ENCODE measurements around the gene TLR9.
"Not testable (repeated sequence)": the region's sequence is repeated elsewhere in the genome, so short reads cannot be mapped to it uniquely, and the experiment has no call there.

Gene TLR9

DNA sequence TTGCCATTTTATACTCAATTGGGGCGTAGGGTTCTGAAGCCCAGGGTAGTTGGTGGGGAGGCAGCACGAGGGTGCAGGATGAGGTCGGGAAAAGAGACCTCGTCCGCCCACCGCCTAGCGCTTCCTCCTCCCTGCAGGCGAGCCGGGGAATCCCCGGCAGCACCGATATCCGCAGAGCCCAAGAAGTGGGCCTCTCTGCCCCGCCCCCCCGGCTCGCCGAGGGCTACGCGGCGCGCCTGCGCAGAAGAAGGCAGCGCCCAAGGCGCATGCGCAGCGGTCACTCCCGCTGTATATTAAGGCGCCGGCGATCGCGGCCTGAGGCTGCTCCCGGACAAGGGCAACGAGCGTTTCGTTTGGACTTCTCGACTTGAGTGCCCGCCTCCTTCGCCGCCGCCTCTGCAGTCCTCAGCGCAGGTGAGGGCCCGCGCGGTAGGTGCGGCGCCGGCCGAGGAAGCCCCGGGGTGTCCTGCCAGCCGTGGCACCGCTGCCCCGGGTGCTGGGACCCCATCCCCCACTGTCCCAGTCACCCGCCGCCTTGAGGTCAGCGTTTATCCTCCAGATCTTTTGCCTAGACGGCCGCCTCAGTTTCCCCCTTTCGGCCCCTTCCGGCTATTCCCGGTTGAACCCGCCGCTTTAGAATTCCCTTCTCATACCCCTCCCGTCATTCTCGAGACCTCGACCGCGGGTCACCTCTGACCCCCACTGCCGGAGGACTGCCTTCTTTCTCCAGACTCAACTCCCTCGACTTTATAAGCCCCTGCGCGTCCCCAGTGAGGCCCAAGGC, 27.4 kb downstream of the TLR9 start, which contains the start of gene ALAS1:
ALAS1 (plus strand) TSS at position 319 of the 784 bp plus-strand sequence. CDS start 1,082 bp downstream, outside the sequence.
- in situ Hi-C loops (cut with MboI; ENCODE audit: low sequenced_read_pairs): no loop called here

GRCh38 chr3:52197499-52197841, 28.0 kb downstream of the TLR9 start:
- in situ Hi-C loops (cut with MboI; ENCODE audit: low sequenced_read_pairs): no loop called here

- in situ Hi-C loops (cut with MboI; ENCODE audit: low sequenced_read_pairs): no loop called here
Measured at GRCh38 chr3:52196977-52197376, 28.5 kb downstream of the TLR9 start.

- in situ Hi-C loops (cut with MboI; ENCODE audit: low sequenced_read_pairs): no loop called here
Measured at GRCh38 chr3:52195823-52196331, 29.6 kb downstream of the TLR9 start.

DNA sequence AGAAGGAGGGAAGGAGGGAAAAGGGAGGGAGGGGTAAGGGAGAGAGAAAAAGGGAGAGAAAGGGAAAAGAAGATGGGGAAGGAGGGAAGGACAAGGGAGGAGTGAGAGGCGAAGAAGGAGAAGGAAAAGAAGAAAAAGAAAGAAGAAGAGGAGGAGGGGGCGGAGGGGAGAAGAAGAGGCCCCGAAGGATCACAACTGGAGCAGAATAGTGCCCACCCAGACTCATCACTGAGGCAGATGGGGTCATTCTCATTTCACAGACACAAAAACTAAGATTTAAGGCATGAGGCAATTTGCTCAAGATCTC, 30.2 kb downstream of the TLR9 start:
- in situ Hi-C loops (cut with MboI; ENCODE audit: low sequenced_read_pairs): no loop called here

DNA sequence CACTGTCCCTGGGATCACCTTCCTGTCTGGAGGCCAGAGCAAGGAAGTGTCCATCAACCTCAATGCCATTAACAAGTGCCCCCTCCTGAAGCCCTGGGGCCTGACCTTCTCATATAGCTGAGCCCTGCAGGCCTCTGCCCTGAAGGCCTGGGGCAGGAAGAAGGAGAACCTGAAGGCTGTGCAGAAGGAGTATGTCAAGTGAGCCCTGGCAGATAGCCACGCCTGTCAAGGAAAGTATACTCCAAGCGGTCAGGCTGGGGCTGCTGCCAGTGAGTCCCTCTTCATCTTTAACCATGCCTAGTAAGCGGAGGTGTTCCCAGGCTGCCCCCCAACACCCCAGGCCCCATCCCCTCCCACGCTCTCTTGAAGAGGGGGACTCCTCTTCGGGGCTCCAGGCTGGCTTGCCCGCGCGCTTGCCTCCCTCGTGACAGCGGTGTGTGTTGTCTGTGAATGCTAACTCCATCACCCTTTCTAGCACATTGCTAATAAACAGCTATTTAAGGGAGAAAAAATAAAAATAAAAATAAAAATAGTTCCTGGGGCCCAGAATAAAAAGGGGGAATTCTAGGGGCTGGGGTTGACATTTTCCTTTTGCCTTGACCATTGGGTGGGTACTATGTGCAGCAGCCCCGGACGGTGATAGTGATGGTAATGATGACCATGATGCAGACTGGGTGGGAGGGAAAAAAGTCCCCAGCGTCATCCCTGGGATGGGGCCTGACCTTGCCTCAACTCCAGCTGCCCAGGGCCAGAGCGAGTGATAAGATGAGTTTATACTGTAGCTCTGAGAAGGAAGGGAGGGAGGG, 30.8 kb downstream of the TLR9 start:
- in situ Hi-C loops (cut with MboI; ENCODE audit: low sequenced_read_pairs): no loop called here

GRCh38 chr3:52193065-52193464, 32.4 kb downstream of the TLR9 start:
- in situ Hi-C loops (cut with MboI; ENCODE audit: low sequenced_read_pairs): no loop called here

DNA sequence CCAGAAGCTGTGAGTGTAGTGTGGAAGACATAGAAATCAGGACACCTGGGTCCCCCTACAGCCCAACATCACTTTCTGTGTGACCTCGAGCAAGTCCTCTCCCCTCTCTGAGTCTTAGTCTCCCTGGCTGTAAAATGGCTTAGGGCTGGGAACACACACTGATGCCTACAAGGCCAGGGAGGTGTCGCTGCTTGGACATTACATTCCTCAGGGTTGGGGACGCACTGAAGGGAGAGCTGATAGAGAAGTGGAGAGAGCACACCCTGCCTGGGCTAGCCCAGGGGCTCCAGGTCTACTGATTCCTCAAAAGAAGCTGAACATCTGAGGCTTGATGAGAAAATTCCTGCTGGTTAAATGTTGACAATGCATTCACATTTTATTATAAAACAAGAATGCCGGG, 33.8 kb downstream of the TLR9 start:
- in situ Hi-C loops (cut with MboI; ENCODE audit: low sequenced_read_pairs): no loop called here

- in situ Hi-C loops (cut with MboI; ENCODE audit: low sequenced_read_pairs): no loop called here
Measured at GRCh38 chr3:52190294-52191074, 35.0 kb downstream of the TLR9 start.

DNA sequence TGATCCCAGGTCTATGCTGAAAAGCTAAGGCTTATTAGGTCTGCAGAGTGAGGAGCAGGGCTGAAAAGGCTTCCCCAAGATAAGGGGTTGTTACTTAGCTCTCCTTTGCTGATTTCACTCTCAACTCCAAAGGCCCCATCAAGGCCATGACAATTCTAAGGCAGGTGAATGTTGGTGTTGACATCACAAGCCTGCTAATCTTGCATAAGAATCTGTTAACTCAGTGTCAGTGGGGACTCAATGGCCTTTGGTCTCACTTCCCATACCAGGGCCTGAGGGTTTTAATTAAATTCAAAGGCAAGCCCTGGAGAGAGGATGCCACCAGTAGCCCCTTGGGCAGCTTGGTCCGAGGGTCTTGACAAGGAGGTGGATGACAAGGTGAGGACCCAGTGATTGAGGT, 36.9 kb downstream of the TLR9 start:
- in situ Hi-C loops (cut with MboI; ENCODE audit: low sequenced_read_pairs): no loop called here

DNA sequence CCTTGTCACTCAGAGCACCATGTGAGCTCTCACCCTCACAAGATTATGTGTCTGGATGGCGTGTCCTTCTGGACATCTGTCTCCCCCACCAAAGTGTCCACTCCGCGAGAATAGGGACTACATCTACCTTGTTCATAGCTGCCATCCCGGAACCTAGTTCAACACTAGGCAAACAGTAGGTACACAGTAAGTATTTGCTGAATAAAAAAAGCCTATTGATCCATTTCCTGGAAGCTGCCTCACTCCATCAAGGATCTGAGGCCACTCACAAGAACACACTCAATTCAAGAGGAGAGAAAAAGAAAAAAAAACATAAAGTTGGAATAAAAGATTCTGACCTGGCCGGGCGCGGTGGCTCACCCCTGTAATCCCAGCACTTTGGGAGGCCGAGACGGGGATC, 38.7 kb downstream of the TLR9 start:
- in situ Hi-C loops (cut with MboI; ENCODE audit: low sequenced_read_pairs): no loop called here

DNA sequence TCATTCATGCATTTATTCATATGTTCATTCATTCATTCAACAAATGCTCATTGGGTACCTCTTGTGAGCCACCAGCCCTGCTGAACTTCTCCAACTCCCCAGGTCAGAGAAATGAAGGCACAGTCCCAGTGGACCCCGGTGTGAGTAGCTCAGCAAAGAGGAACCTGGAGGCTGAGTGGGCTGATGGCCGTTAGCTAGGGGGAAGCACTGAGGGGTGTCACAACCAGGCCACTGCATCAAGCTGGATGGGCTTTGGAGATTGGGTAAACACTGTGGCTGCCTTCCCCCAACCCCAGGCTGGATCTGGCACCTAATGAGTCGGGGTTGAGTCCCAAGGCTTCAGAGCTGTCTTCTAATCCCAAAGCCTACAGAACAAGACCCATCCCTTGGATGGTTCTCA, 39.6 kb downstream of the TLR9 start:
- in situ Hi-C loops (cut with MboI; ENCODE audit: low sequenced_read_pairs): no loop called here

DNA sequence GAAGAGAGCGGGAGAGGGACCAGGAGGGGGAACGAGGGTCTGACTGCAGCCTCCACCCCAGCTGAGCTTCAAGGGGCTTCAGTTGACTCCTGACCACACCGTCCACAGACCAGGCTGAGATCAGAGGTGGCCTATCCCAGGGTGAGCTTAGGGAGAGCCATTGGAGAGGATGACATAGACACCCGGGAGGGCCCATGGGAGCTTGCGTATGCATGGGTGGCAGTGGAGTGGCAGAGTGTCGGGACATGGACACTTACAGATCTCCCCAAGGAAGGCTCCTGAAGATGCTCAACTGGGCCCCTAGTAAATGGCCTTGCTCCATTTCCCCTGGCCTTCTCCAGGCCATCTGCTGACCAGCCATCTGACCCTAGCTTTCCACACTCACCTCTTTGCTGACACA, 40.1 kb downstream of the TLR9 start:
- in situ Hi-C loops (cut with MboI; ENCODE audit: low sequenced_read_pairs): no loop called here

GRCh38 chr3:52184690-52185089, 40.8 kb downstream of the TLR9 start:
- in situ Hi-C loops (cut with MboI; ENCODE audit: low sequenced_read_pairs): no loop called here

DNA sequence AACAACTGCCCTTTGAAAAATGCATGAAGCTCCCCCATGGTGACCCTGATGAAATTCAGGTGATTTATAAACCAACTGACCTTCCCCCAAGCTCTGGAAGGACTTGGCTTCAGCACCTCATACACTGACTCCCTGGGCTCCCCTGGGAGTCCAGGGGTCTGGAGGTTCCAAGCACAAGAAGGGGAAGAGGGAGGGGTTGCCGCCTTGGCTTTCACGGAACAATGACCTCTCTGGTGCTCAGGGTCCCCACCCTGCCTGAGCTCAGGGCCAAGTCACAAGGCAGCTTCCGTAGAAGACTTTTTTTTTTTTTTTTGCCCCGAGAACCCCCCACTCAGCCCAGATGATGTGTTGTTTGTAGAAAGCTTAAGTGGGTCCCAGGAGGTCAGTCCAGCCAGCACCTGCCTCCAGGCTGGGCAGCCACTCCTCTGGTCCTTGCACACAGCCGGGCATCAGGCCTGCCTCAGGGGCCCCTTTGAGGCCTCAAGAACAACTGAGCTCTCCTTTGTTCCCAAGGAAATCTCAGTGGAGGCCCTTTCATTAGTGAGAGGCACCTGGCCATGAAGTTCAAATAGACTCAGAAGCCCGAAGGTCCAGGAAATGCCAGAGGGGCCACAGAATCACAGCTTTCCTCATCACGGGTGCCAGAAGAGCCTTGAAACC, 41.5 kb downstream of the TLR9 start:
- in situ Hi-C loops (cut with MboI; ENCODE audit: low sequenced_read_pairs): no loop called here

GRCh38 chr3:52182691-52183090, 42.8 kb downstream of the TLR9 start:
- in situ Hi-C loops (cut with MboI; ENCODE audit: low sequenced_read_pairs): no loop called here

- in situ Hi-C loops (cut with MboI; ENCODE audit: low sequenced_read_pairs): no loop called here
Measured at GRCh38 chr3:52182196-52182595, 43.2 kb downstream of the TLR9 start.

DNA sequence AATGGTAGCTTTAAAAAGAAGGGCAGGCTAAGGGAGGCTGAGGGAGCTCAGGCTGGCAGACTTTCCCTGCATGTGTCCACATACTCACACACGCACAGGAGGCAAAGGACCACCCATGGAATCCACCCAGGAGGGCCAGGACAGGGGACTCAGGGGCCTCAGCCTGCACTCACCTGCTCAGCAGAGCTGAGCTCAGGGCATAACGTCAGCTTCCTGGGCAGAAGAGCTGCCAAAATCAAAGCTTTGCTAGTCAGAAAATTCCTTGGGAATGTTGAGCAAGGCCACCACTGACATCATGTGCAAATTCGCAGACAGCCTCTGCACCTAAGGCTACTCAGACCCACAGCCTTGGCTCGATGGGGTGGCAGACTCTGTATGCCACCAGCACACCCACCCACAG, 43.9 kb downstream of the TLR9 start:
- in situ Hi-C loops (cut with MboI; ENCODE audit: low sequenced_read_pairs): no loop called here

DNA sequence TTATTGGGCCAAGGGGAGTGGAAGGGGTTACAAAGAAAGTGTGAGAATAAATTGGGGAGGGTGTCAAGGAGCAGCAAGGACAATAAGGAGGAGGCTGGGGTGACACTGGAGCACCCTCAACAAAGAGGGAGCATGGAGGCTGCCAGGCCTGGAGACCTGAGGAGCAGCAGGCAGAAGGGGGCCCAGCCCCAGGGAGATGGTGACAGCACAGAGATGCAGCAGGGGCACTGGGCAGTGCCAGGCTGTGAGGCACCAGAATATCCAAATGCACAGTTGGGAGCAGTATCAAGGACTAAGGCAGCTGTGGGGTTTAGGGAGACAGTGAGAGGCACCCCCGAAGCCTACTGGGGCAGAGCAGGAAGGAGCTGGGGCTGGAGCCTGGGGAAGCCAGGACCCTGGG, 46.9 kb downstream of the TLR9 start:
- in situ Hi-C loops (cut with MboI; ENCODE audit: low sequenced_read_pairs): no loop called here

GRCh38 chr3:52178126-52178525, 47.3 kb downstream of the TLR9 start:
- in situ Hi-C loops (cut with MboI; ENCODE audit: low sequenced_read_pairs): not testable (repeated sequence)

DNA sequence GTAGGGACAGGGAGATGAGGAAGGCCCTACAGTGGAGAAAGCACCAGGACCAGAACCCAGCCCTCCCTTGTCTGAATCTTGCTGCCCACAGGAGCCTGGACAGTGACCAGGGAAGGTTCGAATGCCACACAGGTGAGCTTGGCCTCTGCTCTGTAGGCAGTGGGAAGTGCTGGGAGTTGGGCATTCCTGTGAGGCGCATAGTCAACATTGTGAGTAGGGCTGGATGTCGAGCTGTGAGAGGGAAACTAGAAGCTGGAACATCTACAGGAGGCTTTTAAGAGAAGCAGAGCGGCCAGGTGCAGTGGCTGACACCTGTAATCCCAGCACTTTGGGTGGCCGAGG, 47.8 kb downstream of the TLR9 start:
- in situ Hi-C loops (cut with MboI; ENCODE audit: low sequenced_read_pairs): no loop called here
